Stimulated activated CD8-positive, alpha-beta memory T cell treated with anti-CD3 and anti-CD28 coated beads, Interleukin-12 subunit alpha, Interleukin-12 subunit beta, amount 100 ng/mL, for 1 hour (primary cell): ENCODE results near the gene C7.
"Not testable (repeated sequence)": the region's sequence is repeated elsewhere in the genome, so short reads cannot be mapped to it uniquely, and the experiment has no call there.

Experiments
- DNase-seq: peaks from one replicate; pipeline ENCODE4 v3.0.0-alpha.2; 2020; ENCODE audit warnings: low read depth

Gene C7

DNA sequence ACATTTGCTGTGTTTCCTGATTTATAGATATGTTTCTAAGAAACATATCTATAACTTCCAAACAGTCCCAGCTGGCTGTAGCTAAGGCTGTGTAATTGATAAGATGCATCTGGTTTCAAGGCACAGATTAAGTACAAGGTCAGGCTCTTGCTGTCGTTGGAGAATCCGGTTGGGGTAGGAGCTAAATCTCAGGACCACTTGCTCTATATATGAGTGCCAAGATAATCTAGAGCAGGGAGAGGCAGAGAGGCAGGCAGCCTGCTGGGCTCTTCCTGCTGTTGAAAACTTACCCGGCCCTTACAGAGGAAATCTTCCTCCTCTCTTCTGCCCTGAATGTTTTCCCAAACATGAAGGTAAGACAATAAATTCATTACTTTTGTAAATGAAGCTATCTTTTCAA, at the start of gene C7:
Gene C7 (plus strand): TSS at position 234 of the 400 bp plus-strand sequence. CDS start 114 bp downstream, at position 348.
- no peak for DNase-seq

GRCh38 chr5:40860711-40861110, 48.6 kb upstream of the C7 start:
- no peak for DNase-seq

DNA sequence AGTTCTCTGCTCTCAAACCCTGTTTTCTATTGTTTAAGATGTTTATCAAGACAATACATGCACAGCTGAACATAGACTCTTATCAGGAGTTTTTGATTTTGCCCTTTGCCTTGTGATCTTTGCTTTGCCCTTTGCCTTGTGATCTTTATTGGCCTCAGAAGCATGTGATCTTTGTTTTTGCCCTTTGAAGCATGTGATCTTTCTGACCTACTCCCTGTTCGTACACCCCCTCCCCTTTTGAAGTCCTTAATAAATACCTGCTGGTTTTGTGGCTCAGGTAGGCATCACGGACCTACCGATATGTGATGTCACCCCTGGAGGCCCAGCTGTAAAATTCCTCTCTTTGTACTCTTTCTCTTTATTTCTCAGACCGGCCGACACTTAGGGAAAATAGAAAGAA, 44.3 kb upstream of the C7 start:
- DNase-seq = not testable (repeated sequence)

- no peak for DNase-seq
Measured at GRCh38 chr5:40866844-40867243, 42.5 kb upstream of the C7 start.

GRCh38 chr5:40869384-40869783, 39.9 kb upstream of the C7 start:
- no peak for DNase-seq

DNA sequence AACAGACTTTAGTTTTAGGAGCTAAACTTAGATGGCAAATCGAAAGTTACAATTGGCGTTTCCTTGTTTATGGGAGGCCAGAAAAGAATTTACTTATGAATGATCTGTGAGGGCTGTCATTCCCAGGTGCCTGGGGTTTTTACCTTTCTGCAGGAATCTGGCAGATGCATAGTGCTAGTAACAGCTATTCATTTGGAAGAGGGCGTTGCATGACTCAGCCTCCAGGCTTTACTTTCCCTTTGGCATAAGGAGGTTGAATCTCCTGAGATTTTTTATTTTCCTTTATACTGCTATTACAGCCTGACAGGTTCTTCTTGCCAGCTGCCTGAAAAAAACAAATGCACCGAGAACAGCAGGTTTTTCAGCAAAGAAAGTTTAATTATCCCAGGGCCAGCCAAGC, 38.1 kb upstream of the C7 start:
- DNase-seq = no peak

DNA sequence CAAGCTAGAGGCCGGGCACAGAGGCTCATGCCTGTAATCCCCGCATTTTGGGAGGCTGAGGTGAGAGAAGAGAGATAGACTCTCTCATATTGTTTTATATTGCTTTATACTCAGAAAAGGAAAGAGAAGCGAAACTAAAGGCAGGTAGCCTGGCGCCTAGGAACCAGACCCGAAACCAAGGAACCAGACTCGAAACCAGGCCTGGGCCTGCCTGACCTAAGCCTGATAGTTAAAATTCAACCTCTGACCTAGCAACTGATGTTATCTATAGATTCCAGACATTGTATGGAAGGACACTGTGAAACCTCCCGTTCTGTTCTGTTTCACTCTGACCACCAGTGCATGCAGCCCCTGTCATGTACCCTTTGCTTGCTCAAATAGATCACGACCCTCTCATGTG, 37.0 kb upstream of the C7 start:
- DNase-seq = not testable (repeated sequence)

DNA sequence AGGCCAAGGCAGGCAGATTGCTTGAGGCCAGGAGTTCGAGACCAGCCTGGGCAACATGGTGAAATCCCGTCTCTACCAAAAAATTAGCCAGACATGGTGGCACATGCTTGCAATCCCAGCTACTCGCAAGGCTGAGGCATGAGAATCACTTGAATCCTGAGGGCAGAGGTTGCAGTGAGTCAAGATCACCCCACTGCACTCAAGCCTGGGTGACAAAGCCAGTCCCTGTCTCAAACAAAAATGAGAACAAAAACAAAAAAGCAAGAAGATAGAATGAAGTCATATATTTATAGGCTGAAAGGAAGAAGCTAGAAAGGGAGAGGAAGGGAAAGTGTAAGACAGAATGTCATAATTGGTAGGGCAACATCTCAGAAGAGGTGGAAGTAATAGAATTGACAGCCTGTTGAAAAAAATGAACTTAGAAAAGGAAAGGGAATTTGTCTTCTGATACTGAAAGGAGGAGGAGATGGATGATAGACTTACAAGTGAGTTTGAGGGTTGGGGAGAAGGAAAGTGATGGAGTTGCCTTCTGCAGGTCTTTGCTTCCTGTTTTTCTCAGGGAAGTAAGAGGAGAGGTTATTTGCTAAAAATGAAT, 35.9 kb upstream of the C7 start:
- no peak for DNase-seq

- no peak for DNase-seq
Measured at GRCh38 chr5:40875958-40876357, 33.3 kb upstream of the C7 start.

GRCh38 chr5:40877371-40877988, 31.8 kb upstream of the C7 start:
- DNase-seq = no peak

- DNase-seq = no peak
Measured at GRCh38 chr5:40879163-40879942, 29.9 kb upstream of the C7 start.

DNA sequence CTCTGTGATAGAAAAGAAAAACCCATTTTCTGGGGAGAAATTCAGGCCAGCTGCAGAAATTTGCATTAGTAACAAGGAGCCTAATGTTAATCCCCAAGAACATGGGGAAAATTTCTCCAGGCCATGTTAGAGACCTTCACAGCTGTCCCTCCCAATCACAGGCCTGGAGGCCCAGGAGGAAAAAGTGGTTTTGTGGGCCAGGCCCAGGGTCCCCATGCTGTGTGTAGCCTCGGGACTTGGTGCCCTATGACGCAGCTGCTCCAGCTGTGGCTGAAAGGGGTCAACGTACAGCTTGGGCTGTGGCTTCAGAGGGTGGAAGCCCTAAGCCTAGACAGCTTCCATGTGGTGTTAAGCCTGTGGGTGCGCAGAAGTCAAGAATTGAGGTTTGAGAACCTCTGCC, 27.0 kb upstream of the C7 start:
- DNase-seq = no peak

- DNase-seq = not testable (repeated sequence)
Measured at GRCh38 chr5:40883051-40883450, 26.2 kb upstream of the C7 start.

- not testable (repeated sequence) for DNase-seq
Measured at GRCh38 chr5:40895440-40896425, 13.6 kb upstream of the C7 start.

GRCh38 chr5:40904205-40904993, 4.9 kb upstream of the C7 start:
- no peak for DNase-seq

DNA sequence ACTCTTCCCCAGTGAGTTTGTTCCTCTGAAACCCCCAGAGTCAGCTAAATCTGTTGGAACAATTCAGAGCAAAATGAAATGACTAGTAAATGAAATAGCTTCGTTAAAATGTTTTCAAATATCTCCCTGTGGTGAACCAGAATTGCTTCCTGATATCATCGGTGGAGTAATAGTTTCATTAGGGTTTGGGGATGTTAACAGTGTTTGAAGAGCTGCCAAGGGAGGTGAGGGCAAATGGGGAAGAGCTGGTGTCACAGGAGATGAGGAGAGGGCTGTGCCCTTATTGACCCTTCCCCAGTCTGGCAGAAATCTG, 4.3 kb upstream of the C7 start:
- DNase-seq = no peak

- no peak for DNase-seq
Measured at GRCh38 chr5:40906351-40906751, 2.9 kb upstream of the C7 start.

DNA sequence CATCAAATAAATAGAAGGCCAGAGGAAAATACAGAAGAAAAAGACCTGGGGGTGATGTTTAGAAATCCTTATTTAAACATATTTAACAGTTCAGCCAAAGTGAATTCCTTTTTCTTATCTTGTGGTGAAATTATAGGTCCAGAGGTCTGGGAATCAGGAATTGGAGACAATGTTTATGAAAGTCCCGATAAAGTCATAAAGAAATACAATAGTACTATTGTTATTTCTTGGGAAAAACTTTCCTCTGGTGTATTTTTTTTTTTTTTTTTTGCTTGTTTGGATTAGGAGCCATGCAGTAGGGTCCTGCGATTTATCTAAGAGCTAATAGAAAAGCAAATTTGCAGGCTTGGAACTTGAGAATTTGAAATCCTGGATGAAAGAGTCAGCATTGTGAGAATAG, 426 bp downstream of the C7 start:
- DNase-seq = no peak

GRCh38 chr5:40911266-40911665, 2.0 kb downstream of the C7 start:
- no peak for DNase-seq

DNA sequence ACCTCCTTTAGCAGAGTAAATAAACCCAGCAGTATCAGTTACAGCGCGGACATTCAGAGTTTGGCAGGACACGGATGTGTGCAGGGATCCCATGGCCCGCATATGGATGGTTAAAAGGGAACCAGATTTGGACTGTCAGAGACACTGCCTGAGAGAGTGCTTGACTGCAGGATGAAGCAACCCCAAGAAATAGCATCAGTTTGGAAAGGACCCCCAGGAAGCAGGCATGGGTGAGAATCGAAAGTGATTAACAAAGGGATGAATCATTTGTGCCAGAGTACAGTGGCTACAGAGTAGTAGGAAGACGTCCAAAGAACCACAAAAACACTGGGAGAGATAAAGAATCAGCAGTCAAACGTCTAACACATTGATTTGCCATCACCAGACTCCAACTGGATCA, 5.5 kb downstream of the C7 start:
- DNase-seq = no peak

- DNase-seq = no peak
Measured at GRCh38 chr5:40915341-40915926, 6.1 kb downstream of the C7 start.
